Measurements from ENCODE around the gene MEGF6.

The MEGF6 gene

GRCh38 chr1:3450202-3450863 is 161.0 kb downstream of the MEGF6 start:
- TF ChIP-seq CTCF (conservative IDR thresholded peaks at IDR 0.05), result no peak
- H3K27ac ChIP-seq, result no peak overlapping the region

- no peak overlapping the region for H3K27ac ChIP-seq
- TF ChIP-seq CTCF (conservative IDR thresholded peaks at IDR 0.05), result no peak
These were observed 166.6 kb downstream of the MEGF6 start for GRCh38 chr1:3444736-3445135.

- no peak for TF ChIP-seq CTCF (conservative IDR thresholded peaks at IDR 0.05)
- no peak overlapping the region for H3K27ac ChIP-seq
These were observed 167.0 kb downstream of the MEGF6 start for GRCh38 chr1:3444298-3444697.

- no peak overlapping the region for H3K27ac ChIP-seq
- no peak for TF ChIP-seq CTCF (conservative IDR thresholded peaks at IDR 0.05)
These were observed 167.5 kb downstream of the MEGF6 start for GRCh38 chr1:3443807-3444206.

GRCh38 chr1:3442901-3443300 is 168.4 kb downstream of the MEGF6 start:
- H3K27ac ChIP-seq, result no peak overlapping the region
- no peak for TF ChIP-seq CTCF (conservative IDR thresholded peaks at IDR 0.05)

- TF ChIP-seq CTCF (conservative IDR thresholded peaks at IDR 0.05), result no peak
These were observed 169.0 kb downstream of the MEGF6 start for GRCh38 chr1:3442331-3442730.

GRCh38 chr1:3441880-3442279 is 169.4 kb downstream of the MEGF6 start:
- TF ChIP-seq CTCF (conservative IDR thresholded peaks at IDR 0.05), result no peak

More at GRCh38 chr1:3442331-3442730, 169.0 kb downstream of the MEGF6 start:
- H3K27ac ChIP-seq, result no peak overlapping the region

More at GRCh38 chr1:3441880-3442279, 169.4 kb downstream of the MEGF6 start:
- no peak overlapping the region for H3K27ac ChIP-seq
